SK-N-SH treated with all-trans-retinoic acid at 6 μM for 48 hours (cell line): ENCODE data around the gene SDK1.

ENCODE experiments used
- ATAC-seq: fragments of 200-7000 bp; cut with Tn5 transposase; 3 replicates; pipeline ENCODE4 v1.9.1; 2020; ENCODE audit warnings: mild to moderate bottlenecking, moderate library complexity
- ARNTL ChIP-seq: fragments of 450-650 bp; formaldehyde crosslinking; IDR thresholded peaks from 2 replicates; pipeline ENCODE4 v1.5.0; 2020; ENCODE audit warnings: low read depth, mild to moderate bottlenecking, moderate library complexity, borderline replicate concordance
- BACH2 ChIP-seq: fragments of 250-450 bp; sonication (Bioruptor Pico); IDR thresholded peaks from 2 replicates; pipeline ENCODE4 v1.9.0; 2021; ENCODE audit warnings: mild to moderate bottlenecking, borderline replicate concordance
- CREB5 ChIP-seq: fragments of 250-450 bp; sonication (Bioruptor Pico); IDR thresholded peaks from 2 replicates; pipeline ENCODE4 v1.5.1; 2020; ENCODE audit warnings: low read depth, mild to moderate bottlenecking, moderate library complexity
- CSDC2 ChIP-seq: fragments of 250-450 bp; sonication (Bioruptor Pico); IDR thresholded peaks from 2 replicates; pipeline ENCODE4 v1.5.0; 2020; ENCODE audit warnings: mild to moderate bottlenecking, moderate library complexity
- ESRRG ChIP-seq: fragments of 250-450 bp; sonication (Bioruptor Pico); IDR thresholded peaks from 2 replicates; pipeline ENCODE4 v1.6.1; 2021; ENCODE audit warnings: mild to moderate bottlenecking
- GLIS3 ChIP-seq: fragments of 250-450 bp; sonication (Bioruptor Pico); IDR thresholded peaks from 2 replicates; pipeline ENCODE4 v1.5.0; 2020; ENCODE audit warnings: mild to moderate bottlenecking, moderate library complexity
- ISL1 ChIP-seq: fragments of 250-450 bp; sonication (Bioruptor Pico); IDR thresholded peaks from 2 replicates; pipeline ENCODE4 v2.1.2; 2022; ENCODE audit warnings: mild to moderate bottlenecking, moderate library complexity
- OSR1 ChIP-seq: fragments of 250-450 bp; sonication (Bioruptor Pico); IDR thresholded peaks from 2 replicates; pipeline ENCODE4 v1.8.0; 2022; ENCODE audit warnings: moderate library complexity, mild to moderate bottlenecking, inconsistent platforms
- PPARA ChIP-seq: fragments of 250-450 bp; sonication (Bioruptor Pico); IDR thresholded peaks from 2 replicates; pipeline ENCODE4 v1.5.0; 2020; ENCODE audit warnings: mild to moderate bottlenecking, borderline replicate concordance
- RARB ChIP-seq: fragments of 250-450 bp; sonication (Bioruptor Pico); IDR thresholded peaks from 2 replicates; pipeline ENCODE4 v1.8.0; 2021; ENCODE audit warnings: mild to moderate bottlenecking, moderate library complexity
- SNAI2 ChIP-seq: fragments of 250-450 bp; sonication (Bioruptor Pico); IDR thresholded peaks from 2 replicates; pipeline ENCODE4 v1.5.0; 2020; ENCODE audit warnings: mild to moderate bottlenecking, moderate library complexity
- TCF4 ChIP-seq: fragments of 250-450 bp; sonication (Bioruptor Pico); IDR thresholded peaks from 2 replicates; pipeline ENCODE4 v1.8.0; 2021; ENCODE audit warnings: mild to moderate bottlenecking, moderate library complexity, borderline replicate concordance
- TOX ChIP-seq: fragments of 250-450 bp; sonication (Bioruptor Pico); IDR thresholded peaks from 2 replicates; pipeline ENCODE4 v1.8.0; 2021; ENCODE audit warnings: mild to moderate bottlenecking, moderate library complexity, borderline replicate concordance
- ZC3H10 ChIP-seq: fragments of 250-450 bp; sonication (Bioruptor Pico); IDR thresholded peaks from 2 replicates; pipeline ENCODE4 v1.5.1; 2021; ENCODE audit warnings: mild to moderate bottlenecking, moderate library complexity
- ZFP3 ChIP-seq: fragments of 250-450 bp; sonication (Bioruptor Pico); IDR thresholded peaks from 2 replicates; pipeline ENCODE4 v1.5.0; 2020; ENCODE audit warnings: mild to moderate bottlenecking, moderate library complexity
- ZFP30 ChIP-seq: fragments of 450-650 bp; formaldehyde crosslinking; IDR thresholded peaks from 2 replicates; pipeline ENCODE4 v1.5.0; 2022; ENCODE audit warnings: mild to moderate bottlenecking, moderate library complexity
- ZNF565 ChIP-seq: fragments of 450-650 bp; formaldehyde crosslinking; conservative IDR thresholded peaks from 2 replicates; pipeline ENCODE4 v1.5.0; 2020; ENCODE audit warnings: low read depth, mild to moderate bottlenecking, moderate library complexity
- ZNF70 ChIP-seq: fragments of 450-650 bp; formaldehyde crosslinking; IDR thresholded peaks from 2 replicates; pipeline ENCODE4 v1.5.0; 2020; ENCODE audit warnings: mild to moderate bottlenecking, moderate library complexity
- ZNF8 ChIP-seq: fragments of 450-650 bp; formaldehyde crosslinking; IDR thresholded peaks from 2 replicates; pipeline ENCODE4 v1.5.0; 2020; ENCODE audit warnings: mild to moderate bottlenecking, moderate library complexity
- TF ChIP-seq, protein P1 (sequence below): fragments of 250-450 bp; sonication (Bioruptor Pico); IDR thresholded peaks from 2 replicates; pipeline ENCODE4 v1.5.0; 2020; ENCODE audit warnings: mild to moderate bottlenecking, moderate library complexity
- TF ChIP-seq, protein P2 (sequence below): fragments of 250-450 bp; sonication (Bioruptor Pico); IDR thresholded peaks from 2 replicates; pipeline ENCODE4 v1.5.1; 2021; ENCODE audit warnings: mild to moderate bottlenecking, moderate library complexity
- TF ChIP-seq, protein P3 (sequence below): fragments of 250-450 bp; sonication (Bioruptor Pico); IDR thresholded peaks from 2 replicates; pipeline ENCODE4 v1.8.0; 2021; ENCODE audit warnings: low read depth, mild to moderate bottlenecking, moderate library complexity, borderline replicate concordance

SDK1 gene

DNA sequence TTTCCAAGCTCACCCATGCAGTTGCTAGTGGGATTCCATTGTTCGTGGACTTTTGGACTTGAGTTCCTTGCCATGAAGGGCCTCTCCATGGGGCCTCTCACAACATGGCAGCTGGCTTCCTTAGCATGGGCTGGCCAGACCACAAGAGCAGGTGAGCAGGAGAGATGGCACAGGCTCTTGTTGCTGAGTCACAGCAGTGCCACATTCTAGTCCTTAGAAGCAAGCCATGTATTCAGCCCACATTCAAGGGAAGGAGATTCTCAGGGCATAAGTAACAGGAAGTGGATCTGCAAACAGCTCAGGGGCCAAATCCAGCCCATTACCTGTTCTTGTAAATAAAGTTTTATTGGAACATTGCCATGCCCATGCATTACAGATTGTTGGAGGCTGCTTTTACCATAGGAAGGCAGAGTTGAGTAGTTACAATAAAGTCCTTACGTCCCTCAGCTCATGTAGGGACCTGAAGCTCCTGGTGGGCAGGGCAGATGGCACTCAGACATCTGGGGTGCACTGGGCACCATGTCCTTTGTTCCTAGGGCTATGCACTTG lies 899.6 kb downstream of the SDK1 start:
- TF ChIP-seq RARB (CRISPR knock-in tag) (no peak), ZNF565 (CRISPR knock-in tag) (no peak), GLIS3 (CRISPR knock-in tag) (no peak), OSR1 (no peak), TCF4 (CRISPR knock-in tag) (no peak), ZC3H10 (CRISPR knock-in tag) (no peak), CSDC2 (CRISPR knock-in tag) (no peak), ZNF70 (no peak), ESRRG (CRISPR knock-in tag) (no peak), CREB5 (CRISPR knock-in tag) (no peak), TOX (CRISPR knock-in tag) (no peak)
- TF ChIP-seq, protein P1, sequence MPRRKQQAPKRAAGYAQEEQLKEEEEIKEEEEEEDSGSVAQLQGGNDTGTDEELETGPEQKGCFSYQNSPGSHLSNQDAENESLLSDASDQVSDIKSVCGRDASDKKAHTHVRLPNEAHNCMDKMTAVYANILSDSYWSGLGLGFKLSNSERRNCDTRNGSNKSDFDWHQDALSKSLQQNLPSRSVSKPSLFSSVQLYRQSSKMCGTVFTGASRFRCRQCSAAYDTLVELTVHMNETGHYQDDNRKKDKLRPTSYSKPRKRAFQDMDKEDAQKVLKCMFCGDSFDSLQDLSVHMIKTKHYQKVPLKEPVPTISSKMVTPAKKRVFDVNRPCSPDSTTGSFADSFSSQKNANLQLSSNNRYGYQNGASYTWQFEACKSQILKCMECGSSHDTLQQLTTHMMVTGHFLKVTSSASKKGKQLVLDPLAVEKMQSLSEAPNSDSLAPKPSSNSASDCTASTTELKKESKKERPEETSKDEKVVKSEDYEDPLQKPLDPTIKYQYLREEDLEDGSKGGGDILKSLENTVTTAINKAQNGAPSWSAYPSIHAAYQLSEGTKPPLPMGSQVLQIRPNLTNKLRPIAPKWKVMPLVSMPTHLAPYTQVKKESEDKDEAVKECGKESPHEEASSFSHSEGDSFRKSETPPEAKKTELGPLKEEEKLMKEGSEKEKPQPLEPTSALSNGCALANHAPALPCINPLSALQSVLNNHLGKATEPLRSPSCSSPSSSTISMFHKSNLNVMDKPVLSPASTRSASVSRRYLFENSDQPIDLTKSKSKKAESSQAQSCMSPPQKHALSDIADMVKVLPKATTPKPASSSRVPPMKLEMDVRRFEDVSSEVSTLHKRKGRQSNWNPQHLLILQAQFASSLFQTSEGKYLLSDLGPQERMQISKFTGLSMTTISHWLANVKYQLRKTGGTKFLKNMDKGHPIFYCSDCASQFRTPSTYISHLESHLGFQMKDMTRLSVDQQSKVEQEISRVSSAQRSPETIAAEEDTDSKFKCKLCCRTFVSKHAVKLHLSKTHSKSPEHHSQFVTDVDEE (CRISPR knock-in tag): no peak
- TF ChIP-seq, protein P2, sequence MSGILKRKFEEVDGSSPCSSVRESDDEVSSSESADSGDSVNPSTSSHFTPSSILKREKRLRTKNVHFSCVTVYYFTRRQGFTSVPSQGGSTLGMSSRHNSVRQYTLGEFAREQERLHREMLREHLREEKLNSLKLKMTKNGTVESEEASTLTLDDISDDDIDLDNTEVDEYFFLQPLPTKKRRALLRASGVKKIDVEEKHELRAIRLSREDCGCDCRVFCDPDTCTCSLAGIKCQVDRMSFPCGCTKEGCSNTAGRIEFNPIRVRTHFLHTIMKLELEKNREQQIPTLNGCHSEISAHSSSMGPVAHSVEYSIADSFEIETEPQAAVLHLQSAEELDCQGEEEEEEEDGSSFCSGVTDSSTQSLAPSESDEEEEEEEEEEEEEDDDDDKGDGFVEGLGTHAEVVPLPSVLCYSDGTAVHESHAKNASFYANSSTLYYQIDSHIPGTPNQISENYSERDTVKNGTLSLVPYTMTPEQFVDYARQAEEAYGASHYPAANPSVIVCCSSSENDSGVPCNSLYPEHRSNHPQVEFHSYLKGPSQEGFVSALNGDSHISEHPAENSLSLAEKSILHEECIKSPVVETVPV (CRISPR knock-in tag): no peak
- ATAC-seq: no peak

DNA sequence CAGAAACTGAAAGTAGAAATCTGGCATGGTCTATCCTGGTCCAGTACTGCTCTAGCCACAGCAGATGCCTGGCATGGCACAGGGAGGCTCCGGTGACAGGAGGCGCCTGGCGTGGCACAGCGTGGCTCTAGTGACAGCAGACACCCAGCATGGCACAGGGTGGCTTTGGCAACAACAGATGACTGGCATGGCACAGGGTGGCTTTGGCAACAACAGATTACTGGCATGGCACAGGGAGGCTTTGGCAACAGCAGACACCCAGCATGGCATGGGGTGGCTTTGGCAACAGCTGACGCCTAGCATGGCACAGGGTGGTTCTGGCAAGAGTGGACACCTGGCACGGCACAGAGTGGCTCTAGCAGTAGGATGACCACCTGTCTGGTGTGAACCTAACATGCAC lies 900.5 kb downstream of the SDK1 start:
- no peak for TF ChIP-seq CREB5 (CRISPR knock-in tag)
- no peak for TF ChIP-seq ISL1 (CRISPR knock-in tag)
- no peak for TF ChIP-seq TCF4 (CRISPR knock-in tag)
- TF ChIP-seq BACH2: no peak
- TF ChIP-seq CSDC2 (CRISPR knock-in tag): no peak
- TF ChIP-seq ESRRG (CRISPR knock-in tag): no peak
- no peak for TF ChIP-seq SNAI2
- TF ChIP-seq ZFP30 (CRISPR knock-in tag): no peak
- ATAC-seq: no peak

DNA sequence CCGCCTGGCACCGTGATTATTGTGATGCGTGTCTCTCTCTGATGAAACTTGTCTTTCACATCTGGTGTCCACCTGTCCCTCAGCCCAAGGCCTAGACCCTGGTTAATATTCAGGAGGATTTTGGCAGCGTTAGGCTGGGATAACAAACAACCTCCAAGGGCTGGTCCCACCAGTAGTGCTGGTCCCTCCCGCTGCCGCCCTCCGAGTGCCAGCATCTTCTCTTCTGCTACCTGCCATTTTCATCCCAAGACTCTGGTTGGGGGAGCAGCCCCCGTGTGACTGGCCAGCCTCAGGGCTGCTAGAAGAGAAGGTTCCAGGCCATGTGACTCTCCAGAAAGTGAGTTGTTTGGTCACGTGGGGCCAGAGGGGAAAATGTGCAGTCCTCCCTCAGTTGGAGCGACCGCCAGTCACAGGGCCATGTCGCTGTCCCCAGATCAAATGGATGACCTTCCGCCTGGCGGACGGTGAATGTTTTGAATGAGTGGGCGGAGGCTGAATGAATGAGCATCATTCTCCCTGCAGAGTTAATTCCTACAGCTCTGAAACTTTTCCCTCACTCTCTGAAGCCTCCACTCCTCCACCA lies 901.2 kb downstream of the SDK1 start:
- ATAC-seq: no peak
- TF ChIP-seq TOX (CRISPR knock-in tag): no peak
- no peak for TF ChIP-seq CSDC2 (CRISPR knock-in tag)
- no peak for TF ChIP-seq ARNTL
- TF ChIP-seq ZNF8 (CRISPR knock-in tag): no peak
- TF ChIP-seq SNAI2: no peak

DNA sequence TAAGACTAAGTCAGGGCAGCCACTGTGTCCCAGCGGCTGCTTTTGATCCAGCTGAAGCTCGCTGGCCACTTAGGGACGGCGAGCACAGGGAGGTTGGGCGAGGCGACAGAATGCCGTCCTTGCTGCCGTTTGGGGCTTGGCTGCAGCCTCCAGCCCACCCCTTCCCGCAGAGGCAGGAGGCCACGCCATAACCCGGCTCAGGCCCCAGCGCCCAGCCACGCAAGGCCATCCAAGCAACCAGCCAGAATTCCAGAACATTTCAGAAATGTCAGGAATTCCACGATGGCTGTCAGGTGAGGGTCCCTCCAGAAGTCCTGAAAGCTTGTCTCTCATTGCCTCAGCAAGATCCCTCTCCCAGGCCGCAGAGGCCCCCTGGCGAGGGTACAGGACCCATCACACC lies 901.9 kb downstream of the SDK1 start:
- TF ChIP-seq TOX (CRISPR knock-in tag) (no peak), ESRRG (CRISPR knock-in tag) (no peak), ISL1 (CRISPR knock-in tag) (no peak), RARB (CRISPR knock-in tag) (no peak), ZC3H10 (CRISPR knock-in tag) (no peak), PPARA (CRISPR knock-in tag) (no peak), ZFP3 (CRISPR knock-in tag) (no peak), OSR1 (no peak), ZNF8 (CRISPR knock-in tag) (no peak), BACH2 (no peak)
- TF ChIP-seq, protein P3, sequence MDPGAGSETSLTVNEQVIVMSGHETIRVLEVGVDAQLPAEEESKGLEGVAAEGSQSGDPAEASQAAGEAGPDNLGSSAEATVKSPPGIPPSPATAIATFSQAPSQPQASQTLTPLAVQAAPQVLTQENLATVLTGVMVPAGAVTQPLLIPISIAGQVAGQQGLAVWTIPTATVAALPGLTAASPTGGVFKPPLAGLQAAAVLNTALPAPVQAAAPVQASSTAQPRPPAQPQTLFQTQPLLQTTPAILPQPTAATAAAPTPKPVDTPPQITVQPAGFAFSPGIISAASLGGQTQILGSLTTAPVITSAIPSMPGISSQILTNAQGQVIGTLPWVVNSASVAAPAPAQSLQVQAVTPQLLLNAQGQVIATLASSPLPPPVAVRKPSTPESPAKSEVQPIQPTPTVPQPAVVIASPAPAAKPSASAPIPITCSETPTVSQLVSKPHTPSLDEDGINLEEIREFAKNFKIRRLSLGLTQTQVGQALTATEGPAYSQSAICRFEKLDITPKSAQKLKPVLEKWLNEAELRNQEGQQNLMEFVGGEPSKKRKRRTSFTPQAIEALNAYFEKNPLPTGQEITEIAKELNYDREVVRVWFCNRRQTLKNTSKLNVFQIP (CRISPR knock-in tag): no peak
- no peak for ATAC-seq
